HG02840 (cell line): ENCODE data around the gene PXK.
"Not testable (repeated sequence)": the region's sequence is repeated elsewhere in the genome, so short reads cannot be mapped to it uniquely, and the experiment has no call there.

Experiments
- ATAC-seq: cut with Tn5 transposase; IDR thresholded peaks from one replicate; pipeline ENCODE4 v1.9.1; 2021; ENCODE audit warnings: mild to moderate bottlenecking, moderate library complexity, moderate number of reproducible peaks; ENCODE audit not compliant: unreplicated experiment, low FRiP score

PXK gene

GRCh38 chr3:58332575-58333188 lies at the start of gene PXK:
PXK (plus strand) TSS chr3:58332892; CDS start chr3:58332989, 97 bp downstream.
- peak; percentile 85 for ATAC-seq

GRCh38 chr3:58285334-58285733 lies 47.4 kb upstream of the PXK start:
- ATAC-seq, result no peak

- no peak for ATAC-seq
Measured at GRCh38 chr3:58287354-58287753, 45.3 kb upstream of the PXK start.

- ATAC-seq, result no peak
Measured at GRCh38 chr3:58288011-58288728, 44.5 kb upstream of the PXK start.

- ATAC-seq, result not testable (repeated sequence)
Measured at GRCh38 chr3:58288964-58289613, 43.6 kb upstream of the PXK start.

- not testable (repeated sequence) for ATAC-seq
Measured at GRCh38 chr3:58290446-58290845, 42.2 kb upstream of the PXK start.

- ATAC-seq, result no peak
Measured at GRCh38 chr3:58291671-58292338, 40.9 kb upstream of the PXK start.

- no peak for ATAC-seq
Measured at GRCh38 chr3:58292866-58293265, 39.8 kb upstream of the PXK start.

GRCh38 chr3:58293516-58293915 lies 39.2 kb upstream of the PXK start:
- ATAC-seq, result no peak

- no peak for ATAC-seq
Measured at GRCh38 chr3:58296269-58296668, 36.4 kb upstream of the PXK start.

GRCh38 chr3:58296843-58297242 lies 35.8 kb upstream of the PXK start:
- ATAC-seq, result no peak

- no peak for ATAC-seq
Measured at GRCh38 chr3:58298190-58298589, 34.5 kb upstream of the PXK start.

- ATAC-seq, result no peak
Measured at GRCh38 chr3:58299075-58299474, 33.6 kb upstream of the PXK start.

- ATAC-seq, result no peak
Measured at GRCh38 chr3:58299839-58300516, 32.7 kb upstream of the PXK start.

GRCh38 chr3:58305882-58306711 lies 26.6 kb upstream of the PXK start, which contains the start of the genes HTD2 and RPP14:
HTD2 (plus strand) TSS chr3:58306520; CDS start chr3:58317614, 11,094 bp downstream.
RPP14 (plus strand) TSS chr3:58306245; CDS start chr3:58310330, 4,085 bp downstream.
- peak; percentile 86 for ATAC-seq

- no peak for ATAC-seq
Measured at GRCh38 chr3:58307639-58308215, 25.0 kb upstream of the PXK start.

GRCh38 chr3:58308728-58309127 lies 24.0 kb upstream of the PXK start:
- ATAC-seq, result no peak

GRCh38 chr3:58317811-58318210 lies 14.9 kb upstream of the PXK start:
- no peak for ATAC-seq

- ATAC-seq, result no peak
Measured at GRCh38 chr3:58321791-58322190, 10.9 kb upstream of the PXK start.
